Coronary artery (tissue), 2 donors: Measurements from ENCODE around the gene IGSF6.
"Not testable (repeated sequence)": the region's sequence is repeated elsewhere in the genome, so short reads cannot be mapped to it uniquely, and the experiment has no call there.

ENCODE experiments used
- DNase-seq: peaks from one replicate; pipeline ENCODE4 v3.0.0-alpha.2; 2017; ENCODE audit warnings: low spot score
- H3K27ac ChIP-seq, 2 donors: fragments of 200-600 bp; sonication (generic); one replicate each; pipeline ENCODE4 v1.5.1; 2016 to 2019
- H3K4me3 ChIP-seq: fragments of 200-600 bp; sonication (generic); 2 replicates; pipeline ENCODE4 v1.5.1; 2016; ENCODE audit warnings: mild to moderate bottlenecking, moderate library complexity
- TF ChIP-seq, protein P1 (sequence below): fragments of 200-600 bp; sonication (generic); IDR thresholded peaks from one replicate; pipeline ENCODE4 v1.5.1; 2019; ENCODE audit warnings: antibody characterized with exemption

IGSF6 gene

DNA sequence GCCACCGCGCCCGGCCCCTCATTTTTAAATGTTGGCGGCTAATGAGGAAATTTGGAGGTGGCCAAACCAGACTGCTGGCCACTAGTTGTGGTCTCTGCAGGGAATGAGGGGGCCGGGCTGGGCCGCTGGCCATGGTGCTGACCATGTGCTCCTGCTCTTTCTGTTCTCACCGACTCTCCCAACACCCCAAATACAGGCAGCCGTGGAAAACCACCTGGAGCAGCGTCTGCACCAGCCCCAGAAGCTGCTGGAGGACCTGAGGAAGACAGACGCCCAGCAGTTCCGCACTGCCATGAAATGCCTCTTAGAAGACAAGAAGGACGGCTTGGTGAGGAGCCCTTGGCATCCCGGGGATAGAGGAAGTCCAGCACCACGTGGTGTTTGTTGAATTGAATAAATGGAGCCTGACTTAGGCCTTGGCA, 32.6 kb upstream of the IGSF6 start:
- H3K4me3 ChIP-seq: no peak overlapping the region
- DNase-seq: no peak
- TF ChIP-seq, protein P1, sequence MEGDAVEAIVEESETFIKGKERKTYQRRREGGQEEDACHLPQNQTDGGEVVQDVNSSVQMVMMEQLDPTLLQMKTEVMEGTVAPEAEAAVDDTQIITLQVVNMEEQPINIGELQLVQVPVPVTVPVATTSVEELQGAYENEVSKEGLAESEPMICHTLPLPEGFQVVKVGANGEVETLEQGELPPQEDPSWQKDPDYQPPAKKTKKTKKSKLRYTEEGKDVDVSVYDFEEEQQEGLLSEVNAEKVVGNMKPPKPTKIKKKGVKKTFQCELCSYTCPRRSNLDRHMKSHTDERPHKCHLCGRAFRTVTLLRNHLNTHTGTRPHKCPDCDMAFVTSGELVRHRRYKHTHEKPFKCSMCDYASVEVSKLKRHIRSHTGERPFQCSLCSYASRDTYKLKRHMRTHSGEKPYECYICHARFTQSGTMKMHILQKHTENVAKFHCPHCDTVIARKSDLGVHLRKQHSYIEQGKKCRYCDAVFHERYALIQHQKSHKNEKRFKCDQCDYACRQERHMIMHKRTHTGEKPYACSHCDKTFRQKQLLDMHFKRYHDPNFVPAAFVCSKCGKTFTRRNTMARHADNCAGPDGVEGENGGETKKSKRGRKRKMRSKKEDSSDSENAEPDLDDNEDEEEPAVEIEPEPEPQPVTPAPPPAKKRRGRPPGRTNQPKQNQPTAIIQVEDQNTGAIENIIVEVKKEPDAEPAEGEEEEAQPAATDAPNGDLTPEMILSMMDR: no peak
- no peak overlapping the region for H3K27ac ChIP-seq

DNA sequence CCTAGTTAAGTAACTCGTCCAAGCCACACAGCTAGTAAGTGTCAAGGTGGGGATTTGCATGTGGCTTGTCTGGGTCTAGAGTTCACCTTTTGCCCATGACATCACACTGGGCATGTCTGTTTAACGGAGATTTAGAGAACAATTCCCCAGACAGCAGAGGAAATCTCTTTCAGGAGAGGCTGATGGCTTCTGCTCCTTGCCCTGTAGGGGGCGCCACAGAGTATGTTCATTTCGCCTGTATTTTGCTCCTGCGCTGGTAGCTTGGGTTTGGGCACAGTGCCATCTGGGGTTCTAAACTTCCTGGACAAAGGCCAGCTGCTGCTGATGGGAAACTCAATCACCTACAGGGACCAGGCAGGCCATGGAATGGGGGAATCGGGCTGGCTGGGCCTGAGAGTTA, 31.8 kb upstream of the IGSF6 start:
- no peak for DNase-seq
- Histone ChIP-seq H3K4me3 (no peak overlapping the region), H3K27ac (no peak overlapping the region)
- TF ChIP-seq, protein P1: no peak

DNA sequence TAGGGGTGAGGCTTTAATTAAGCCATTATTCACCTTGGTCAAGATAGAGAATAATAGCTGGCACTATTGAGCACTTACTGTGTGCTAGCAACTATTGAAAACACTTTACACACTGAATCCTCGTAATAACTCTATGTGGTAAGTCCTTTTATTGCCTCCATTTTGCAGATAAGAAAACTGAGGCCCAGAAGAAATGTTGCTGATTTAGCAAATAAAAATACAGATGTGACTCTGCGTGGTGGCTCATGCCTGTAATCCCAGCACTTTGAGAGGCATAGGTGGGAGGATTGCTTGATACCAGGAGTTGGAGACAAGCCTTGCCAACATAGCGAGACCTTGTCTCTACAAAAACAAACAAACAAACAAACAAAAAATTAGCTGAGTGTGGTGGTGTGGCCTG, 30.8 kb upstream of the IGSF6 start:
- DNase-seq: no peak
- Histone ChIP-seq H3K4me3 (no peak overlapping the region), H3K27ac (no peak overlapping the region)
- TF ChIP-seq, protein P1: no peak

DNA sequence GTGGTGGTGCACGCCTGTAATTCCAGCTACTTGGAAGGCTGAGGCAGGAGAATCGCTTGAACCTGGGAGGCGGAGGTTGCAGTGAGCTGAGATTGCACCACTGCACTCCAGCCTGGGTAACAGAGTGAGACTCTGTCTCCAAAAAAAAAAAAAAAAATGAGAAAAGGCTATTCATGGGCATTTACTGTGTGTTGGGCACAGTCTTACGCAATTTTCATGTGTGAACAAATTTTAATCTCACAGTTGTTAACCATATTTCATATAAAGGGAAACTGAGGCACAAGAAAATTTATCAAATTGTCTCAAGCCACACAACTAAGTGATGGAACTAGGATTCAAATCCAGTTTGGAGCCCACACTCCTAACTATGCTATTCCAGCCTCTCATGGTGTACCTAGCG, 28.3 kb upstream of the IGSF6 start:
- H3K27ac ChIP-seq, H3K4me3 ChIP-seq, DNase-seq: not testable (repeated sequence)

DNA sequence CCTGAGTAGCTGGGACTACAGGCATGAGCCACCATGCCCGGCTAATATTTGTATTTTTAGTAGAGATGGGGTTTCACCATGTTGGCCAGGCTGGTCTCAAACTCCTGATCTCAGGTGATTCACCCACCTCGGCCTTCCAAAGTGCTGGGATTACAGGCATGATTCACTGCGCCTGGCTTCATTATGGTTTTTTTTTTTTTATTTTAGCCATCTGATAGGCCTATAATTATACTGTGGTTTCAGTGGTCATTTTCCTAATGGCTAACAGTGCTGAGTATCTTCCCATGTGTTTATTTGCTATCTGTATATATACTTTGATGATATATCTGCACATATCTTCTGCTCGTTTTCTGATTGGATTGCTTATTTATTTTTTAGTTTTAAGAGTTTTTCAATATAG, 22.0 kb upstream of the IGSF6 start:
- H3K27ac ChIP-seq, H3K4me3 ChIP-seq, DNase-seq: not testable (repeated sequence)

DNA sequence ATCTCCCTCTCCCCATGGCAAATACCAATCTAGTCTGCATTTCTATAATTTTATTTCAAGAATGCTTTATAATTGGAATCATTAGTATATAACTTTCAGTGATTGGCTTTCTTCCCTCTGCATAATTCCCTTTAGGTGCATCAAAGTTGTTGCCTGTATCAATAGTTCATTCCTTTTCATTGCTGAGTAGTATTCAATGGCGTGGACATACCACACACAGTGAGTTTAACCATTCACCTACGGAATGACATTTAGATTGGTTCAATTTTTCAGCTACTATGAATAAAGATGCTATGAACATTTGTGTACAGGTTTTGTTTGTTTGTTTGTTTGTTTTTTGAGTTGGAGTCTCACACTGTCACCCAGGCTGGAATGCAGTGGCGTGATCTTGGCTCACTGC, 21.1 kb upstream of the IGSF6 start:
- Histone ChIP-seq H3K27ac (no peak overlapping the region), H3K4me3 (no peak overlapping the region)
- TF ChIP-seq, protein P1: no peak
- no peak for DNase-seq

DNA sequence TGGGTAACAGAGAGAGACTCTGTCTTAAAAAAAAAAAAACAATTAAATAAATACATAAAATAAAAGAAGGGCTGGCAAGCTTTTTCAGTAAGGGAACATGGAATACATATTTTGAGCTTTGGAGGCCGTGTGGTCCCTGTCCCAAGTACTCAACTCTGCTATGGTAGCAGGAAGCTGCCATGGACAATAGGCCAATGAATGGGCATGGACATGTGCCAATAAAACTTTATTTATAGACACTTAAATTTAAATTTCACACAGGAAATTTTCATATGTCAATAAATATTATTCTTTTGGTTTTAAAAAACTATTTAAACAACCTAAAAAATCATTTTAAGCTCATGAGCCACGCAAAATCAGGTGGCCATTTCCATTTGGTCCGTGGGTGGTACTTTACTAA, 15.2 kb upstream of the IGSF6 start:
- DNase-seq: no peak
- no peak overlapping the region for H3K27ac ChIP-seq
- no peak overlapping the region for H3K4me3 ChIP-seq
- TF ChIP-seq, protein P1: no peak

DNA sequence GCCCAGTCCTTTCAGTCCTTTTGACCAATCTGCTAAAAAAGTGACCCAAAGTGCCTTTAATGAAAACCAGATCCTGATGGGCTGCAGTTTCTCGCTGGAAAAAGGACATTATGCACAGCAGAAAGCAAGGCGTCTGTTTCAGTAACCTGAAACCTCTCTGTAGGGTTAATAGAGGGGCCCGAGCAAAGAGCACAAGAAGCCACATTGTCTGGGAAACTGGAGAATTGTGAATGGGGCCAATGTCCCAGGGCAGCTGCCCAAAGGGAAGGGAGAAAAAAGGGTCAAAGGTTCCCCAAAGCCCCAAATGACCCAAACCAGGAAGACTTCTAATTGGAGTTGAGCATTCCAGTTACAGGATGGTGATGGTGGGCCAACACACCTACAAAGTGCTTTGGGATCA, 14.4 kb upstream of the IGSF6 start:
- Histone ChIP-seq H3K27ac (no peak overlapping the region), H3K4me3 (no peak overlapping the region)
- TF ChIP-seq, protein P1: no peak
- no peak for DNase-seq
